GM10847 (cell line): Measurements from ENCODE around the gene UQCRHL.
"Not testable (repeated sequence)": the region's sequence is repeated elsewhere in the genome, so short reads cannot be mapped to it uniquely, and the experiment has no call there.

Source experiments
- POLR2A ChIP-seq: IDR thresholded peaks from 2 replicates; pipeline ENCODE4 v1.6.1; 2011; ENCODE audit not compliant: insufficient read length; ENCODE audit errors: extremely low read depth

Gene UQCRHL

GRCh38 chr1:15807549-15807948 lies at the start of gene UQCRHL:
Gene UQCRHL, minus strand, starts transcription at chr1:15807649. Its CDS starts 0 bp downstream, at chr1:15807649.
- not testable (repeated sequence) for TF ChIP-seq POLR2A

- no peak for TF ChIP-seq POLR2A
These were observed 49.4 kb upstream of the UQCRHL start for GRCh38 chr1:15856888-15857287.

- no peak for TF ChIP-seq POLR2A
These were observed 45.4 kb upstream of the UQCRHL start for GRCh38 chr1:15852828-15853302.

- no peak for TF ChIP-seq POLR2A
These were observed 44.8 kb upstream of the UQCRHL start for GRCh38 chr1:15852036-15852827.

GRCh38 chr1:15851210-15852035 lies 44.0 kb upstream of the UQCRHL start:
- no peak for TF ChIP-seq POLR2A

- no peak for TF ChIP-seq POLR2A
These were observed 43.1 kb upstream of the UQCRHL start for GRCh38 chr1:15850471-15851001.

- TF ChIP-seq POLR2A, result no peak
These were observed 42.4 kb upstream of the UQCRHL start for GRCh38 chr1:15849775-15850324.

- peak; percentile 32 for TF ChIP-seq POLR2A
These were observed 41.7 kb upstream of the UQCRHL start for GRCh38 chr1:15848929-15849774.

GRCh38 chr1:15848143-15848928 lies 40.9 kb upstream of the UQCRHL start:
- TF ChIP-seq POLR2A, result no peak

- no peak for TF ChIP-seq POLR2A
These were observed 40.4 kb upstream of the UQCRHL start for GRCh38 chr1:15847893-15848142.

- TF ChIP-seq POLR2A, result peak; percentile 74
These were observed 39.8 kb upstream of the UQCRHL start, which contains the start of gene SPEN for GRCh38 chr1:15847100-15847892. Gene SPEN, plus strand, starts transcription at chr1:15847707. Its CDS starts 361 bp downstream, at chr1:15848068.

GRCh38 chr1:15843826-15844572 lies 36.5 kb upstream of the UQCRHL start:
- no peak for TF ChIP-seq POLR2A
